Activated CD4-positive, alpha-beta T cell treated with anti-CD3 and anti-CD28 coated beads, Interleukin-2, amount 10 ng/mL, durations not matched to agents 7 days and 5 days (primary cell): ENCODE results near the gene UBTFL1. TPM values are rescaled to one million over a fixed set of nuclear protein-coding genes. Genes with fewer than 3 reads are reported as not detected.

Experiments
- CTCF ChIA-PET: fragments of 350-600 bp; sonication (Branson Sonifier 250); formaldehyde crosslinking; loops from one replicate; lab custom pipeline; 2021; ENCODE audit warnings: antibody characterized with exemption; lab: Charles Lee
- POLR2A ChIA-PET: fragments of 350-600 bp; sonication (Branson Sonifier 250); formaldehyde crosslinking; loops from one replicate; lab custom pipeline; 2021; ENCODE audit warnings: antibody characterized with exemption; lab: Charles Lee
- DNase-seq: peaks from one replicate; pipeline ENCODE4 v3.0.0-alpha.2; 2020
- H3K27ac Mint-ChIP-seq: one replicate; pipeline ENCODE4 v1.8.0; 2021; ENCODE audit warnings: mild to moderate bottlenecking, moderate library complexity, mixed read lengths
- H3K27me3 Mint-ChIP-seq: one replicate; pipeline ENCODE4 v1.8.0; 2021; ENCODE audit warnings: mixed read lengths
- H3K36me3 Mint-ChIP-seq: one replicate; pipeline ENCODE4 v1.8.0; 2021; ENCODE audit warnings: low read depth, mixed read lengths
- H3K4me1 Mint-ChIP-seq: one replicate; pipeline ENCODE4 v1.8.0; 2021; ENCODE audit warnings: mixed read lengths
- H3K4me3 Mint-ChIP-seq: one replicate; pipeline ENCODE4 v1.8.0; 2021; ENCODE audit warnings: mild to moderate bottlenecking, moderate library complexity, mixed read lengths
- H3K9me3 Mint-ChIP-seq: one replicate; pipeline ENCODE4 v1.8.0; 2021; ENCODE audit warnings: mixed read lengths
- total RNA-seq, 2 experiments: library from RNA; stranded (reverse); gene quantifications; one replicate each; pipeline ENCODE4 v1.2.3, GENCODE V29; 2021

UBTFL1 gene
- total RNA-seq, 2 experiments from 2014 or later: not detected

- Mint-ChIP-seq H3K4me1 (peaks cover 10% of the 10 kb centered on the region), H3K4me3 (no peak overlapping the region), H3K9me3 (no peaks in the 10 kb centered on the region), H3K27me3 (peaks cover 47% of the 10 kb centered on the region), H3K36me3 (no peaks in the 10 kb centered on the region), H3K27ac (no peak overlapping the region)
- no peak for DNase-seq
- ChIA-PET POLR2A (no interaction called here), CTCF (no interaction called here)
Observed at GRCh38 chr11:90133560-90134477, 48.1 kb downstream of the UBTFL1 start.

- ChIA-PET CTCF (no interaction called here), POLR2A (no interaction called here)
- Mint-ChIP-seq H3K4me3 (peak within 1 kb of the TSS; percentile 45), H3K9me3 (no peaks in the 10 kb centered on the region), H3K36me3 (no peaks in the 10 kb centered on the region), H3K27ac (no peak within 1 kb of the TSS), H3K4me1 (peaks cover 10% of the 10 kb centered on the region), H3K27me3 (peaks cover 48% of the 10 kb centered on the region)
- DNase-seq: no peak
Observed at GRCh38 chr11:90134478-90135003, 48.8 kb downstream of the UBTFL1 start, which contains the start of gene NAALAD2. Gene NAALAD2, plus strand, starts transcription at chr11:90134663. Its CDS starts 96 bp downstream, at chr11:90134759.

- no peak for DNase-seq
- Mint-ChIP-seq H3K4me1 (peaks cover 10% of the 10 kb centered on the region), H3K9me3 (no peaks in the 10 kb centered on the region), H3K36me3 (no peaks in the 10 kb centered on the region), H3K4me3 (peak overlapping the region; percentile 45), H3K27ac (no peak overlapping the region), H3K27me3 (peaks cover 46% of the 10 kb centered on the region)
- CTCF ChIA-PET: no interaction called here
- POLR2A ChIA-PET: no interaction called here
Observed at GRCh38 chr11:90135016-90135415, 49.3 kb downstream of the UBTFL1 start.

Other genes with a start within 250 kb of the UBTFL1 start
- not detected for gene TRIM64B, start 207.5 kb upstream of the UBTFL1 start, total RNA-seq
- not detected for gene TRIM49D1, start 163.7 kb upstream of the UBTFL1 start, total RNA-seq
- not detected for gene TRIM49D2, start 161.9 kb upstream of the UBTFL1 start, total RNA-seq
- not detected for gene TRIM64, start 119.9 kb upstream of the UBTFL1 start, total RNA-seq
- not detected for gene TRIM49C, start 54.8 kb upstream of the UBTFL1 start, total RNA-seq
- not detected for gene NAALAD2, start 48.7 kb downstream of the UBTFL1 start, total RNA-seq
- 10 to 100 TPM; 61.9 to 64.9 TPM for gene CHORDC1, start 137.1 kb downstream of the UBTFL1 start, total RNA-seq